ENCODE data around the gene HAO1. TPM values are rescaled to one million over a fixed set of nuclear protein-coding genes. Genes with fewer than 3 reads are reported as not detected.

The HAO1 gene
- total RNA-seq, 2 experiments from 2014 or later = not detected

- intact Hi-C loops (cut with micrococcal nuclease; ENCODE audit: unreplicated experiment) = loop anchor here (5.0 to 10.0 kb wide), 3 partner anchors 194 to 784 kb away; partner anchors contain the start of gene PLCB1
- H3K36me3 ChIP-seq (ENCODE audit: insufficient read depth, low read length) = no peaks in the 10 kb centered on the region
- H3K79me2 ChIP-seq (ENCODE audit: insufficient read depth, low read depth, low read length) = no peaks in the 10 kb centered on the region
- no peak overlapping the region for H2AFZ ChIP-seq (ENCODE audit: low read length)
- H3K4me2 ChIP-seq (ENCODE audit: low read length) = no peak overlapping the region
- no peak for DNase-seq (ENCODE audit: low spot score)
- peaks cover 27% of the 10 kb centered on the region for H3K4me1 ChIP-seq (ENCODE audit: insufficient read depth, low read length, poor library complexity, severe bottlenecking)
- H3K9me3 ChIP-seq (ENCODE audit: low read length) = no peaks in the 10 kb centered on the region
- H3K9me2 ChIP-seq (ENCODE audit: insufficient read depth, low read length) = no peaks in the 10 kb centered on the region
- no peaks in the 10 kb centered on the region for H4K20me1 ChIP-seq (ENCODE audit: insufficient read depth, low read length)
- CTCF ChIA-PET (ENCODE audit: unreplicated experiment) = no interaction called here
- BruUV-seq (replicated peaks) = no TSS peak
- TF ChIP-seq CTCF (conservative IDR thresholded peaks at IDR 0.05; ENCODE audit: low read length) = no peak
- TF ChIP-seq EZH2phosphoT487 (IDR thresholded peaks at IDR 0.05; ENCODE audit: borderline replicate concordance, low read depth, low read length) = no peak
- H3K4me3 ChIP-seq (ENCODE audit: low read depth, low read length, poor library complexity, severe bottlenecking) = no peak overlapping the region
- no peak overlapping the region for H3K27ac ChIP-seq (ENCODE audit: low read depth, low read length, poor library complexity, severe bottlenecking)
- POLR2A ChIA-PET = interaction anchor here (0.5 to 1.1 kb wide), 6 partner anchors 9 to 134 kb away, joined by 3 to 5 read pairs (median 3); no protein-coding TSS in a partner anchor
These were observed 2.2 kb downstream of the HAO1 start for GRCh38 chr20:7938058-7938457.

GRCh38 chr20:7937328-7937727 lies 2.9 kb downstream of the HAO1 start:
- intact Hi-C loops (cut with micrococcal nuclease; ENCODE audit: unreplicated experiment) = loop anchor here (5.0 to 10.0 kb wide), 3 partner anchors 195 to 785 kb away; partner anchors contain the start of gene PLCB1
- Histone ChIP-seq H3K9me3 (ENCODE audit: low read length) (no peaks in the 10 kb centered on the region), H3K4me2 (ENCODE audit: low read length) (no peak overlapping the region), H3K4me1 (ENCODE audit: insufficient read depth, low read length, poor library complexity, severe bottlenecking) (peaks cover 27% of the 10 kb centered on the region), H3K4me3 (ENCODE audit: low read depth, low read length, poor library complexity, severe bottlenecking) (no peak overlapping the region), H3K36me3 (ENCODE audit: insufficient read depth, low read length) (no peaks in the 10 kb centered on the region), H2AFZ (ENCODE audit: low read length) (peak overlapping the region; percentile 91; the same call in 1 of the 2 replicates), H3K27ac (ENCODE audit: low read depth, low read length, poor library complexity, severe bottlenecking) (no peak overlapping the region), H3K9me2 (ENCODE audit: insufficient read depth, low read length) (no peaks in the 10 kb centered on the region), H4K20me1 (ENCODE audit: insufficient read depth, low read length) (no peaks in the 10 kb centered on the region), H3K79me2 (ENCODE audit: insufficient read depth, low read depth, low read length) (no peaks in the 10 kb centered on the region)
- ChIA-PET POLR2A (interaction anchor here (0.6 to 1.0 kb wide), 3 partner anchors 28 to 446 kb away, joined by 3 to 5 read pairs (median 3); no protein-coding TSS in a partner anchor), CTCF (ENCODE audit: unreplicated experiment) (no interaction called here)
- BruUV-seq (replicated peaks) = no TSS peak
- TF ChIP-seq CTCF (conservative IDR thresholded peaks at IDR 0.05; ENCODE audit: low read length) (no peak), EZH2phosphoT487 (IDR thresholded peaks at IDR 0.05; ENCODE audit: borderline replicate concordance, low read depth, low read length) (no peak)
- DNase-seq (ENCODE audit: low spot score) = no peak

GRCh38 chr20:7935027-7935551 lies 5.2 kb downstream of the HAO1 start:
- CTCF ChIA-PET (ENCODE audit: unreplicated experiment) = no interaction called here
- intact Hi-C loops (cut with micrococcal nuclease; ENCODE audit: unreplicated experiment) = loop anchor here (5.0 to 10.0 kb wide), 3 partner anchors 197 to 787 kb away; partner anchors contain the start of gene PLCB1
- H3K4me2 ChIP-seq (ENCODE audit: low read length) = peak overlapping the region; percentile 56
- H3K4me1 ChIP-seq (ENCODE audit: insufficient read depth, low read length, poor library complexity, severe bottlenecking) = peaks cover 31% of the 10 kb centered on the region
- no peak for TF ChIP-seq EZH2phosphoT487 (IDR thresholded peaks at IDR 0.05; ENCODE audit: borderline replicate concordance, low read depth, low read length)
- TF ChIP-seq CTCF (conservative IDR thresholded peaks at IDR 0.05; ENCODE audit: low read length) = no peak
- peak overlapping the region; percentile 91 for H2AFZ ChIP-seq (ENCODE audit: low read length)
- no TSS peak for BruUV-seq (replicated peaks)
- no peaks in the 10 kb centered on the region for H3K36me3 ChIP-seq (ENCODE audit: insufficient read depth, low read length)
- no peaks in the 10 kb centered on the region for H3K9me3 ChIP-seq (ENCODE audit: low read length)
- no peaks in the 10 kb centered on the region for H3K79me2 ChIP-seq (ENCODE audit: insufficient read depth, low read depth, low read length)
- no peaks in the 10 kb centered on the region for H3K9me2 ChIP-seq (ENCODE audit: insufficient read depth, low read length)
- peak overlapping the region; percentile 26 for H3K4me3 ChIP-seq (ENCODE audit: low read depth, low read length, poor library complexity, severe bottlenecking)
- H4K20me1 ChIP-seq (ENCODE audit: insufficient read depth, low read length) = no peaks in the 10 kb centered on the region
- DNase-seq (ENCODE audit: low spot score) = peak; percentile 66
- H3K27ac ChIP-seq (ENCODE audit: low read depth, low read length, poor library complexity, severe bottlenecking) = peak overlapping the region; percentile 24
- POLR2A ChIA-PET = interaction anchor here (0.6 to 1.6 kb wide), 4 partner anchors 13 to 153 kb away, joined by 3 to 6 read pairs (median 4); no protein-coding TSS in a partner anchor

Data from OCI-LY7 (cell line).